Measurements from ENCODE around the gene NATD1.
"Not testable (repeated sequence)": the region's sequence is repeated elsewhere in the genome, so short reads cannot be mapped to it uniquely, and the experiment has no call there.

NATD1 gene

DNA sequence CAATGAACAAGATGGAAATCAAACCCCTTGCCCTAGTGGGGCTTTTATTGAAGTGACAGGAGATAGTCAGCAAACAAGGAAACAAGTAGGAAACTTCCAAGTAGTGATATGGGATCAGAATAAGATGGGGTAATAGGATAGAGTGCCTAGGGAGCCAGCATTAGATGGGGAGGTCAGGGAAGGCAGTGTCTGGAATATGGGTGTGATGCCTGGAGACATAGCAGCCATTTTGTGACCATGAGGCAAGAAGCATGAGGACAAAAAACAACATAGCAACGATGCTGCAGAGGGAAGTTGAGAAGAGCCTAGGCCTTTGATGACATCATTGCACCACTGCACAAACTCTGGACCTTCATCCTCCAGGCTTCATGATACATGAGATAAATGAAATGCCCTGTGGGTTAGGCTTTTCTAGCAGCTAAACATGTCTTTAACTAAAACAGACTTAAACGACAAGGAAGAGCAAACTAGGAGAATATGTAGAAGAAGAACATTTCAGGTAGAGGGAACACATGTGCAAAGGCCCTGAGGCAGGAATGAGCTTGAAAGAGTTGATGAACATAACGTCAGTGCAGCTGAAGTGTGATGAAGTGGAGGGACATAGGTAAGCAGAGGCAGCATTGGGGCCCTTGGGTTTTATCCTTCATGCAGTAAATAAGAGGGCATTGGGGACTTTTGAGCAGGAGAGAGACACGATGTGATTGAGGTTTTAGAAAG lies 21.0 kb downstream of the NATD1 start:
- no peaks in the 10 kb centered on the region for H3K9me3 ChIP-seq (ENCODE audit: control insufficient read depth, insufficient read depth, low read length)

DNA sequence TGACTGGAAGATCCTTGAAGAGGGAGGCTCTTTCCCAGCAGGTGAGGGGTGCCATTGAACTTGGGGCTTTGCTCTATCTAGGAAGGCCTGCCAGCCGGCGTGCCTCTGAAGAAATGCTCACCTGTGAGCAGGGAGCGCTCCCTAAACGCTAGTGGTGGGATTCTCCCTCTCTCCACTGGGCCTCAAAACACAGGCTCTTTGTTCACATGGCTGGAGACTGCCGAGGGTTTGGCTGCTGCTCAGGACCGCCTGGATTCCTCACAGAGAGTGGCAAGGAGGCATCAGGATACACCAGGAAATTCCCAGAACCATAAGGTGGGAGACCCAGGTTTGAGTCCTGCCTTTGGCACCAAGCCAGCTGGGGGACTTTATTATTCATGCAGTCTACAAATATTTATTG lies 21.7 kb downstream of the NATD1 start:
- no peaks in the 10 kb centered on the region for H3K4me1 ChIP-seq (ENCODE audit: control insufficient read depth, insufficient read depth, low read length)
- H3K9ac ChIP-seq (ENCODE audit: low read depth, low read length): no peak overlapping the region
- no peaks in the 10 kb centered on the region for H3K27me3 ChIP-seq (ENCODE audit: control insufficient read depth, insufficient read depth, low read length)
- H3K9me3 ChIP-seq (ENCODE audit: control insufficient read depth, insufficient read depth, low read length): no peaks in the 10 kb centered on the region
- H3K36me3 ChIP-seq (ENCODE audit: control insufficient read depth, insufficient read depth, low read length): no peaks in the 10 kb centered on the region
- no peak overlapping the region for H3K4me3 ChIP-seq (ENCODE audit: low read depth, low read length)

More for the DNA sequence above, 21.0 kb downstream of the NATD1 start:
- no peak overlapping the region for H3K9ac ChIP-seq (ENCODE audit: low read depth, low read length)
- H3K36me3 ChIP-seq (ENCODE audit: control insufficient read depth, insufficient read depth, low read length): no peaks in the 10 kb centered on the region
- no peaks in the 10 kb centered on the region for H3K4me1 ChIP-seq (ENCODE audit: control insufficient read depth, insufficient read depth, low read length)
- H3K4me3 ChIP-seq (ENCODE audit: low read depth, low read length): no peak overlapping the region
- no peaks in the 10 kb centered on the region for H3K27me3 ChIP-seq (ENCODE audit: control insufficient read depth, insufficient read depth, low read length)

DNA sequence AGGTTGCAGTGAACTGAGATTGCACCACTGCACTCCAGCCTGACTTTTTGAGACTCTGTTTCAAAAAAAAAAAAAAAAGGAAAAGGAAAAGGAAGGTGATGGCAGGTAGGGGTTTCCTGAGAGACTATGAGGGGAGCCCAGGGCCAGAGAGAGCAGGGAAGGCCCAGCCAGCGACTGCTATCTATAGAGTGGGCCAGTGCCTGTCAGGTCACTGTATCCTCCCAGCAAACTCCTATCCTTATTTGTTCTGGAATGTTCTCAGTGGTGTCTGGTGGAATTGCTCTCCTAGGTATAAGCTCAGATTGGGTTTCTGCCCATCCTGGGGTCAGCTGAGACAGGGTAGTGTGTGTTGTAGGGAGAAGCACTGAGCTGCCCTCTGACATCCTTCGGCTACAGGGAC lies 24.4 kb downstream of the NATD1 start:
- H3K4me1 ChIP-seq (ENCODE audit: control insufficient read depth, insufficient read depth, low read length): no peaks in the 10 kb centered on the region
- H3K4me3 ChIP-seq (ENCODE audit: low read depth, low read length): no peak overlapping the region
- H3K9ac ChIP-seq (ENCODE audit: low read depth, low read length): no peak overlapping the region
- no peaks in the 10 kb centered on the region for H3K9me3 ChIP-seq (ENCODE audit: control insufficient read depth, insufficient read depth, low read length)
- H3K27me3 ChIP-seq (ENCODE audit: control insufficient read depth, insufficient read depth, low read length): no peaks in the 10 kb centered on the region
- no peaks in the 10 kb centered on the region for H3K36me3 ChIP-seq (ENCODE audit: control insufficient read depth, insufficient read depth, low read length)

DNA sequence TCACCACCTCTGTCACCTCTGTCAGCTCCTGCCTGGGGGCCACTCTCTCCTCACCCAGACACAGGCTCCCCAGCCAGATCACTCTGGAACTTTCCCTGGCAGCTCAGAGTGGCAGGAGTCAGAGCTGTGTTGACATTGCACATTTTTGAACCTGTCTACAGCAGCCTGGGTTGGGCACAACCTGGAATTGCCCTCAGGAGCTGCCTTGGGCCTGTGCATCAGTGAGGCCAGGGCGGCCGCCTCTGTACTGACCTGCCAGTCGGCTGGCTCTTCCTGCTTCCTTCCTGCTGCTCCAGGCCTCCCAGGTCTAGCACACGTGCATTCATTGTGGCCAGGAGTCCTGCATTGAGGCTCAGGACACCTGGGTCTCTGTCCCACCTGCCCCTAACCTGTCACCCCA lies 25.1 kb downstream of the NATD1 start:
- Histone ChIP-seq H3K9me3 (ENCODE audit: control insufficient read depth, insufficient read depth, low read length) (no peaks in the 10 kb centered on the region), H3K9ac (ENCODE audit: low read depth, low read length) (no peak overlapping the region), H3K36me3 (ENCODE audit: control insufficient read depth, insufficient read depth, low read length) (no peaks in the 10 kb centered on the region), H3K4me1 (ENCODE audit: control insufficient read depth, insufficient read depth, low read length) (no peaks in the 10 kb centered on the region), H3K27me3 (ENCODE audit: control insufficient read depth, insufficient read depth, low read length) (no peaks in the 10 kb centered on the region), H3K4me3 (ENCODE audit: low read depth, low read length) (no peak overlapping the region)

DNA sequence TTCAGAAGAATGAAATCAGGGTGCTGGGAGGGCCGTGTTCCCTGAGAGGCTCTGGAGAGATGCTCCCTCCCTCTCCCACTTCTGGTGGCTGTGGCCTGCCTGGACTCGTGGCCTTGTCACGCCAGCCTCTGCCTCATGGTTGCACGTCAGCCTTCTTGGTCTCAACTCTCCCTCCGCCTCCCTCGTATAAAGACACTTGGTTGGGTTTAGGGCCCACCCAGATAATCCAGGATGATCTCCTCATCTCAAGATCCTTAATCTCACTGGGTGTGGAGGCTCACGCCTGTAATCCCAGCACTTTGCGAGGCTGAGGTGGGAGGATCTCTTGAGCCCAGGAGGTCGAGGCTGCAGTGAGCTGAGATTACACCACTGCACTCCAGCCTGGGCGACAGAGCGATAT lies 25.9 kb downstream of the NATD1 start:
- H3K9me3 ChIP-seq (ENCODE audit: control insufficient read depth, insufficient read depth, low read length); H3K9ac ChIP-seq (ENCODE audit: low read depth, low read length); H3K27me3 ChIP-seq (ENCODE audit: control insufficient read depth, insufficient read depth, low read length); H3K36me3 ChIP-seq (ENCODE audit: control insufficient read depth, insufficient read depth, low read length); H3K4me3 ChIP-seq (ENCODE audit: low read depth, low read length); H3K4me1 ChIP-seq (ENCODE audit: control insufficient read depth, insufficient read depth, low read length): not testable (repeated sequence)

DNA sequence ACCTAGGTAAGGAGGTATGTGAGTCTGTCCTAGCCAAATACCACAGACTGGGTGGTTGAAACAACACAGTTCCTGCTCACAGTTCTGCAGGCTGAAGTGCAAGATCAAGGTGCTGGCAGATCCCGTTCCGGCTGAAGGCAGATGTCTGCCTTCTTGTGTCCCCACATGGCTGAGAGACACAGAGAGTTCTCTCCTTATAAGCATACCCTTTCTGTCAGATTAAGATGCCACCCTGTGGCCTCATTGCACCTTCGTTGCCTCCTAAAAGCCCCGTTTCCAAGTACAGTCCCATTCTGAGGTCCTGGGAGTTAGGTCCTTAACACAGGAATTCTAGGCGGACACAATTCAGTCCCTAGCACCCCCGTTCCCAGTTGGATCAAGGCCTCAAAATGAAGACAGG lies 30.1 kb downstream of the NATD1 start:
- Histone ChIP-seq H3K9ac (ENCODE audit: low read depth, low read length) (no peak overlapping the region), H3K9me3 (ENCODE audit: control insufficient read depth, insufficient read depth, low read length) (no peaks in the 10 kb centered on the region), H3K4me1 (ENCODE audit: control insufficient read depth, insufficient read depth, low read length) (no peaks in the 10 kb centered on the region), H3K27me3 (ENCODE audit: control insufficient read depth, insufficient read depth, low read length) (no peaks in the 10 kb centered on the region), H3K4me3 (ENCODE audit: low read depth, low read length) (no peak overlapping the region), H3K36me3 (ENCODE audit: control insufficient read depth, insufficient read depth, low read length) (peaks cover 3% of the 10 kb centered on the region)

DNA sequence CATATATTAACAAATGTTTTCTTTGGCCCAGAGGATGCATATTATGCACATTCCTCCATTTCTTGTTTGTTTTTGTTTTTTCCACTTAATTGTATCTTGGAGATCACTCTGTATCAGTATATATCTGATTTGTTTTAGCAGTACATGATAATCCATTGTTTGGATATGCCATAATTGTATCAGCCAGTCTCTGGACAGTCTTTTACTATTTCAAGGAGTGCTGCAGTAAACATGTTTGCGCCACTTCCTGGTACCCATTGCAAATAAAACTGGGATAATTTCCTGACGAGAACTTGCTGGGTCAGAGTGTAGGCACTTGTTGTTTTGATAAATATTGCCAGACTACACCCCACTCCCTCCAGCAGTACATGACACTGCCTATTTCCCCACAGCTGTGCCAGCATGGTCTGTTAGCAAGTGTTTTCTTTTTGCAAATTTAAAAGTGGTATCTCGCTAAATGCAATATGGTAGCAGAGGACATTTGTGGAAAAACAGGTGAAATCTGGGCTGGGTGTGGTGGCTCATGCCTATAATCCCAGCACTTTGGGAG lies 34.3 kb downstream of the NATD1 start:
- no peaks in the 10 kb centered on the region for H3K27me3 ChIP-seq (ENCODE audit: control insufficient read depth, insufficient read depth, low read length)
- no peak overlapping the region for H3K4me3 ChIP-seq (ENCODE audit: low read depth, low read length)
- H3K9ac ChIP-seq (ENCODE audit: low read depth, low read length): no peak overlapping the region
- H3K4me1 ChIP-seq (ENCODE audit: control insufficient read depth, insufficient read depth, low read length): peaks cover 7% of the 10 kb centered on the region
- H3K36me3 ChIP-seq (ENCODE audit: control insufficient read depth, insufficient read depth, low read length): peaks cover 3% of the 10 kb centered on the region
- no peaks in the 10 kb centered on the region for H3K9me3 ChIP-seq (ENCODE audit: control insufficient read depth, insufficient read depth, low read length)

DNA sequence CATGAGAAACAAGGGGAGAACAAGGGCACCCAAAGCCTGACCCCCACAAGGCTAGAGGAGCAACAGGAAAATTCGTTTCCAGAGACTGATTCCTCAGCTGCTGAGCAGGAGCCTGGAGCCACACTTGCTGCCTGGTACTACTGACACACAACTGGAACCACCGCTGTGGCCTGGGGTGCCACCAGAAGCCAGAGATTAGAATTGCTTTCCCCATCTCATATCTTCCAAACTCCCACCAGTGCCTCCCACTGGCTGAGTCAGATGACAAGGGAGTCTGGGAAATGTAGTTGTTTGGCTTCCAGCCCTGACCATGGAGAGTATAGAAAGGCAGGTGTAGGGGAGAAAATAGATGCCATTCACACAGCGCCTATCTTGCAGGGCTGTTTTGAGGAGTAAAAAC lies 35.1 kb downstream of the NATD1 start:
- Histone ChIP-seq H3K27me3 (ENCODE audit: control insufficient read depth, insufficient read depth, low read length) (no peaks in the 10 kb centered on the region), H3K4me3 (ENCODE audit: low read depth, low read length) (no peak overlapping the region), H3K9me3 (ENCODE audit: control insufficient read depth, insufficient read depth, low read length) (no peaks in the 10 kb centered on the region), H3K9ac (ENCODE audit: low read depth, low read length) (no peak overlapping the region), H3K4me1 (ENCODE audit: control insufficient read depth, insufficient read depth, low read length) (peaks cover 7% of the 10 kb centered on the region), H3K36me3 (ENCODE audit: control insufficient read depth, insufficient read depth, low read length) (peaks cover 3% of the 10 kb centered on the region)

DNA sequence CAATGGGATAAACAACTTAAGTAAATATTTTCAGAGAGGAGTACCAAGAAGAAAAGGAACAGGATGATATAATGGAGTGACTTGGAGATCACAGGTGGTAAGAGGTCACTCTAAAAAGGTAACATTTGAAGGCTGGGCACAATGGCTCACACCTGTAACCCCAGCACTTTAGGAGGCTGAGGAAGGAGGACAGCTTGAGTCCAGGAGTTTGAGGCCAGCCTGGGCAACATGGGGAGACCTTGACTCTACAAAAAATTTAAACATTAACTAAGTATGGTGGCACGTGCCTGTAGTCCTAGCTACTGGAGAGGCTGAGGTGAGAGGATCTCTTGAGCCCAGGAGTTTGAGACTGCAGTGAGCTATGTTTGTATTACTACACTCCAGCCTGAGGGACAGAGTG lies 35.9 kb downstream of the NATD1 start:
- no peaks in the 10 kb centered on the region for H3K9me3 ChIP-seq (ENCODE audit: control insufficient read depth, insufficient read depth, low read length)
- no peak overlapping the region for H3K4me3 ChIP-seq (ENCODE audit: low read depth, low read length)
- H3K27me3 ChIP-seq (ENCODE audit: control insufficient read depth, insufficient read depth, low read length): no peaks in the 10 kb centered on the region
- H3K4me1 ChIP-seq (ENCODE audit: control insufficient read depth, insufficient read depth, low read length): peaks cover 8% of the 10 kb centered on the region
- H3K36me3 ChIP-seq (ENCODE audit: control insufficient read depth, insufficient read depth, low read length): no peaks in the 10 kb centered on the region
- H3K9ac ChIP-seq (ENCODE audit: low read depth, low read length): no peak overlapping the region

DNA sequence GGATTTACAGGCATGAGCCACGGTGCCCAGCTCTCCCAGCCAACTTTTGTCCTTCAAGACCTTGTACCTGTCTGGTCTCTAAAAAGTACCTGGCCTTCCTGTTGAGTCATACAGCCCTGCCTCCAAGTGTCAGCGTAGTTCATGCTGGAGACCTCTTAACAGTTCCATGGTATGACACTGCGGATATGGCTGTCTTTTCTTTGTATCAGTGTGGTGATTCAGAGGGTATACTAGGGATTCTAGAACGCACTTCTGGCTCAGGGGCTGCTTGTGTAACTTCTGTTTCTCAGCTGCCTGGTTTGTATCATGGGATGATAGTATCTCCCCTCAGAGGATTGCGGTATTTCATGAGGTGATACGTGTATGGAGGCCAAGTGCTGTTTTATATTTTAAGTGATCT lies 37.3 kb downstream of the NATD1 start:
- Histone ChIP-seq H3K36me3 (ENCODE audit: control insufficient read depth, insufficient read depth, low read length) (no peaks in the 10 kb centered on the region), H3K27me3 (ENCODE audit: control insufficient read depth, insufficient read depth, low read length) (no peaks in the 10 kb centered on the region)

DNA sequence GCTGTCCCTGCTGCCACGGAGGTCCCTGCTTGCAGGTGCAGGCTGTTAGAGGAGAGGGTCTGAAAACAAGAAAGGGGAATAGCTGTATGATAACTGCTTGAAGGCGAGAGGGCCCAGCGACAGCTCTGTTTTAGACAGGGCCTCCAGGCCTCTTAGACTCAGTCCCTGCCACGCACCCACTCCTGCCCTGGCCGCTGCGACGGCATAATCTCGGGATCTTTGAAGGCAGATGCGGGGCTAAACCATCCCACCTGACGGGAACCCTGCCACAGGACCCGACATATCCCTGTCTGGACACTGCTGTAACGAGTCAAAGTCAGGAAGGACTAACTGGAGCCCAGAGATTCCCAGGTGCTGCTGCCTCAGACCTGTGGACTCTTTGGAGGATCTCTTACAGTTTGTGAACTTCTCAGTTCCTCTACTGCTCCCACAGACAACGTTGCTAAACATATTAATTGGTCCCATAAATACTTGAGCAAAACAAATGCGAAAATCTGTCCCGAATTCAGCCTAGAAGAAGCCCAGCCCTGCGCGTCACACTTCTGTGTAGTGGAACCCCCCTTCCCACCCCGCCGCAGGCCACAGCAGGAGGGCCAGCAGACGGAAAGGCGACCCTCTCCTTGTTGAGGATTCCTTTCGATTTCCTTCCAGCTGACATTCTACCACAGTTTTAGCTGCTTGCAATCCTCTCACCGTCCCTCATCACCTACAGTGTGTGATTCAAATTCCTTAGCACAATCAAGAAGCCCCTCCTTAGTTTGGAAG lies 38.3 kb downstream of the NATD1 start:
- Histone ChIP-seq H3K9me3 (ENCODE audit: control insufficient read depth, insufficient read depth, low read length) (no peaks in the 10 kb centered on the region), H3K9ac (ENCODE audit: low read depth, low read length) (peak overlapping the region; percentile 94), H3K4me1 (ENCODE audit: control insufficient read depth, insufficient read depth, low read length) (peaks cover 15% of the 10 kb centered on the region), H3K4me3 (ENCODE audit: low read depth, low read length) (peak overlapping the region; percentile 94), H3K27me3 (ENCODE audit: control insufficient read depth, insufficient read depth, low read length) (no peaks in the 10 kb centered on the region), H3K36me3 (ENCODE audit: control insufficient read depth, insufficient read depth, low read length) (peaks cover 8% of the 10 kb centered on the region)

More for the DNA sequence above, 37.3 kb downstream of the NATD1 start:
- no peak overlapping the region for H3K4me3 ChIP-seq (ENCODE audit: low read depth, low read length)
- no peaks in the 10 kb centered on the region for H3K9me3 ChIP-seq (ENCODE audit: control insufficient read depth, insufficient read depth, low read length)
- no peak overlapping the region for H3K9ac ChIP-seq (ENCODE audit: low read depth, low read length)
- peaks cover 12% of the 10 kb centered on the region for H3K4me1 ChIP-seq (ENCODE audit: control insufficient read depth, insufficient read depth, low read length)
